ENCODE data around the gene LARGE1. TPM values are rescaled to one million over a fixed set of nuclear protein-coding genes. Genes with fewer than 3 reads are reported as not detected.

The LARGE1 gene
- total RNA-seq, 1 experiment from 2014 or later: 5.8 TPM

- Histone ChIP-seq H3K4me1 (no peaks in the 10 kb centered on the region), H3K9me3 (no peaks in the 10 kb centered on the region), H3K36me3 (ENCODE audit: control insufficient read depth, insufficient read depth, low read length) (no peaks in the 10 kb centered on the region), H3K27me3 (replicated peaks; ENCODE audit: control insufficient read depth, insufficient read depth, low read length) (no peaks in the 10 kb centered on the region), H3K4me3 (ENCODE audit: low read depth, low read length) (no peak overlapping the region)
- Mint-ChIP-seq H3K4me1 (ENCODE audit: low read depth, unreplicated experiment) (no peaks in the 10 kb centered on the region), H3K36me3 (ENCODE audit: insufficient read depth, unreplicated experiment) (no peaks in the 10 kb centered on the region), H3K27me3 (ENCODE audit: insufficient read depth, unreplicated experiment) (no peaks in the 10 kb centered on the region), H3K4me3 (ENCODE audit: unreplicated experiment) (no peak overlapping the region), H3K9me3 (ENCODE audit: unreplicated experiment) (no peaks in the 10 kb centered on the region), H3K27ac (ENCODE audit: unreplicated experiment) (no peak overlapping the region)
- intact Hi-C loops (cut with micrococcal nuclease; ENCODE audit: unreplicated experiment): no loop called here
- ChIA-PET CTCF (no interaction called here), POLR2A (no interaction called here)
- DNase-seq: no peak
- TF ChIP-seq CTCF (IDR thresholded peaks at IDR 0.05; ENCODE audit: insufficient read depth in 1 of 2, low read depth in 1 of 2, low read length in 1 of 2, severe bottlenecking in 1 of 2, unreplicated experiment in 1 of 2): no peak
- no TSS peak for BruUV-seq (replicated peaks)
Observed at GRCh38 chr22:33737662-33738061, 182.6 kb downstream of the LARGE1 start.

- H3K4me1 Mint-ChIP-seq (ENCODE audit: low read depth, unreplicated experiment): no peaks in the 10 kb centered on the region
Observed at GRCh38 chr22:33735978-33736377, 184.3 kb downstream of the LARGE1 start.

DNA sequence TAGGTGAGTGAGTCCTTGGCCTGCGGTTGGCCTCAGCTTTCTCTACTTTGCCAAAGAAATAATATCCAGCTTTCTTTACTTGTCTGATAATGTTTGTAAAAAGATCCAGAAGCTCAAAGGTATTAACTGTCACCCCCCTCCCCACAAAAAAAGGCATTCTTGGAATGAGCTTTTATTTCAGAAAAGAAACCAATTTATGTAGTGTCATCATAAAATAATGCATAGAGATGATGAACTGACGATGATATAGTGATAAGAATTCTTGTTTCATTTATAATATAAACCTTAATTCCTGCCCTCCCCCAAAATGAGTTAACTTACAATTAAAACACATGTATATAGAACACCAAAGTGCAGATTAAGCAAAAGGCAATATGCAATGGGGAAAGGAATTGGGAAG, 191.4 kb downstream of the LARGE1 start:
- Mint-ChIP-seq H3K36me3 (ENCODE audit: insufficient read depth, unreplicated experiment) (no peaks in the 10 kb centered on the region), H3K9me3 (ENCODE audit: unreplicated experiment) (no peaks in the 10 kb centered on the region), H3K4me3 (ENCODE audit: unreplicated experiment) (no peak overlapping the region), H3K4me1 (ENCODE audit: low read depth, unreplicated experiment) (no peaks in the 10 kb centered on the region), H3K27me3 (ENCODE audit: insufficient read depth, unreplicated experiment) (no peaks in the 10 kb centered on the region), H3K27ac (ENCODE audit: unreplicated experiment) (no peak overlapping the region)
- Histone ChIP-seq H3K4me1 (no peaks in the 10 kb centered on the region), H3K36me3 (ENCODE audit: control insufficient read depth, insufficient read depth, low read length) (no peaks in the 10 kb centered on the region), H3K9me3 (no peaks in the 10 kb centered on the region), H3K27me3 (replicated peaks; ENCODE audit: control insufficient read depth, insufficient read depth, low read length) (no peaks in the 10 kb centered on the region), H3K4me3 (ENCODE audit: low read depth, low read length) (no peak overlapping the region)
- intact Hi-C loops (cut with micrococcal nuclease; ENCODE audit: unreplicated experiment): no loop called here
- no peak for TF ChIP-seq CTCF (IDR thresholded peaks at IDR 0.05; ENCODE audit: insufficient read depth in 1 of 2, low read depth in 1 of 2, low read length in 1 of 2, severe bottlenecking in 1 of 2, unreplicated experiment in 1 of 2)
- no TSS peak for BruUV-seq (replicated peaks)
- POLR2A ChIA-PET: no interaction called here
- no peak for DNase-seq
- CTCF ChIA-PET: no interaction called here

More at GRCh38 chr22:33735978-33736377, 184.3 kb downstream of the LARGE1 start:
- H3K9me3 Mint-ChIP-seq (ENCODE audit: unreplicated experiment): no peaks in the 10 kb centered on the region
- no TSS peak for BruUV-seq (replicated peaks)
- Histone ChIP-seq H3K4me1 (no peaks in the 10 kb centered on the region), H3K9me3 (no peaks in the 10 kb centered on the region), H3K4me3 (ENCODE audit: low read depth, low read length) (no peak overlapping the region), H3K27me3 (replicated peaks; ENCODE audit: control insufficient read depth, insufficient read depth, low read length) (no peaks in the 10 kb centered on the region), H3K36me3 (ENCODE audit: control insufficient read depth, insufficient read depth, low read length) (no peaks in the 10 kb centered on the region)
- no peaks in the 10 kb centered on the region for H3K27me3 Mint-ChIP-seq (ENCODE audit: insufficient read depth, unreplicated experiment)
- no peak for TF ChIP-seq CTCF (IDR thresholded peaks at IDR 0.05; ENCODE audit: insufficient read depth in 1 of 2, low read depth in 1 of 2, low read length in 1 of 2, severe bottlenecking in 1 of 2, unreplicated experiment in 1 of 2)
- no peak overlapping the region for H3K4me3 Mint-ChIP-seq (ENCODE audit: unreplicated experiment)
- intact Hi-C loops (cut with micrococcal nuclease; ENCODE audit: unreplicated experiment): no loop called here
- no peak overlapping the region for H3K27ac Mint-ChIP-seq (ENCODE audit: unreplicated experiment)
- DNase-seq: no peak
- CTCF ChIA-PET: no interaction called here
- POLR2A ChIA-PET: no interaction called here
- H3K36me3 Mint-ChIP-seq (ENCODE audit: insufficient read depth, unreplicated experiment): no peaks in the 10 kb centered on the region
